ENCODE data around the gene RGS12. TPM values are rescaled to one million over a fixed set of nuclear protein-coding genes. Genes with fewer than 3 reads are reported as not detected.

Gene RGS12
- polyA plus RNA-seq, 1 donor (not counting 4 experiments of a cell fraction or from before 2014, with no cell fraction given) = 34.0 TPM

DNA sequence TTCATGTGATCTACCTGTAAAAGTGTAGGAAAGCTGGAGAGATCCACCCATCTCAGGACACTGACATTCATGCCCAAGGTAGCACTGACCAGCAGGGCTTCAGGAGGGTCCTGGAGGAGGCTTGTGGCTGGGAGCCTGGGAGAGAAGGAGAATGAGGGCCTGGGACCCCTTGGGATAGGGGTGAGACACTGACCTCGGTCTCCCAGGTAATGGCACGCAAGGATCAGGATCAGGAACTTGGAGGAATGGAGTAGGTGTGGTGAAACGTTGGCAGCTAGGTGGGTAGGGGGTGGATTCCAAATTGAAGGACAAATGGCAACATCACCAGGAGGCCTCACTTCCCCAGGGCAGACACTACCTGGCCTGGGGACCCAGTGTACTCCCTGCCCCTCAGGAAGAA lies 12.4 kb upstream of the RGS12 start:
- DNase-seq (ENCODE audit: low read depth, low spot score) = no peak
- H3K27me3 ChIP-seq (ENCODE audit: control insufficient read depth, extremely low read depth, insufficient read depth, low read length) = peaks cover 2% of the 10 kb centered on the region
- H3K4me2 ChIP-seq (ENCODE audit: control insufficient read depth, extremely low read depth, insufficient read depth, low read depth, low read length) = no peak overlapping the region
- H3K9me1 ChIP-seq (ENCODE audit: control insufficient read depth, extremely low read depth, insufficient read depth, low read length) = no peaks in the 10 kb centered on the region
- no peaks in the 10 kb centered on the region for H4K20me1 ChIP-seq (ENCODE audit: control insufficient read depth, extremely low read depth, insufficient read depth, low read length)
- no peak overlapping the region for H3K9ac ChIP-seq (ENCODE audit: control insufficient read depth, extremely low read depth, insufficient read depth, low read length)
- no peak for FAIRE-seq
- H3K9me3 ChIP-seq (ENCODE audit: control insufficient read depth, low read depth, low read length) = peaks cover 1% of the 10 kb centered on the region
- H2AFZ ChIP-seq (ENCODE audit: control insufficient read depth, low read length) = no peak overlapping the region
- dilution Hi-C loops (cut with MboI; ENCODE audit: extremely low pct_ligation_motif_present, low sequenced_read_pairs) = no loop called here
- H3K4me3 ChIP-seq (ENCODE audit: control insufficient read depth in 2 of 3, extremely low read depth in 1 of 3, insufficient read depth in 2 of 3, low read depth in 1 of 3, low read length in 3 of 3) = no peak overlapping the region
- no peaks in the 10 kb centered on the region for H3K36me3 ChIP-seq (ENCODE audit: control insufficient read depth in 2 of 2, extremely low read depth in 1 of 2, insufficient read depth in 2 of 2, low read length in 2 of 2)
- TF ChIP-seq, protein P1, sequence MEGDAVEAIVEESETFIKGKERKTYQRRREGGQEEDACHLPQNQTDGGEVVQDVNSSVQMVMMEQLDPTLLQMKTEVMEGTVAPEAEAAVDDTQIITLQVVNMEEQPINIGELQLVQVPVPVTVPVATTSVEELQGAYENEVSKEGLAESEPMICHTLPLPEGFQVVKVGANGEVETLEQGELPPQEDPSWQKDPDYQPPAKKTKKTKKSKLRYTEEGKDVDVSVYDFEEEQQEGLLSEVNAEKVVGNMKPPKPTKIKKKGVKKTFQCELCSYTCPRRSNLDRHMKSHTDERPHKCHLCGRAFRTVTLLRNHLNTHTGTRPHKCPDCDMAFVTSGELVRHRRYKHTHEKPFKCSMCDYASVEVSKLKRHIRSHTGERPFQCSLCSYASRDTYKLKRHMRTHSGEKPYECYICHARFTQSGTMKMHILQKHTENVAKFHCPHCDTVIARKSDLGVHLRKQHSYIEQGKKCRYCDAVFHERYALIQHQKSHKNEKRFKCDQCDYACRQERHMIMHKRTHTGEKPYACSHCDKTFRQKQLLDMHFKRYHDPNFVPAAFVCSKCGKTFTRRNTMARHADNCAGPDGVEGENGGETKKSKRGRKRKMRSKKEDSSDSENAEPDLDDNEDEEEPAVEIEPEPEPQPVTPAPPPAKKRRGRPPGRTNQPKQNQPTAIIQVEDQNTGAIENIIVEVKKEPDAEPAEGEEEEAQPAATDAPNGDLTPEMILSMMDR (optimal IDR thresholded peaks at IDR 0.05 in 1 of 3, IDR thresholded peaks at IDR 0.05 in 1 of 3, conservative IDR thresholded peaks at IDR 0.05 in 1 of 3; ENCODE audit: extremely low read depth in 1 of 3, insufficient read depth in 2 of 3, low read length in 3 of 3) = no peak
- no peak for TF ChIP-seq EZH2 (IDR thresholded peaks at IDR 0.05; ENCODE audit: low read length)
- no peak overlapping the region for H3K27ac ChIP-seq (ENCODE audit: control insufficient read depth, insufficient read depth, low read length)
- H3K4me1 ChIP-seq (ENCODE audit: control insufficient read depth, extremely low read depth, insufficient read depth, low read length) = peaks cover 3% of the 10 kb centered on the region
- no peaks in the 10 kb centered on the region for H3K79me2 ChIP-seq (ENCODE audit: control insufficient read depth, insufficient read depth, low read length)

DNA sequence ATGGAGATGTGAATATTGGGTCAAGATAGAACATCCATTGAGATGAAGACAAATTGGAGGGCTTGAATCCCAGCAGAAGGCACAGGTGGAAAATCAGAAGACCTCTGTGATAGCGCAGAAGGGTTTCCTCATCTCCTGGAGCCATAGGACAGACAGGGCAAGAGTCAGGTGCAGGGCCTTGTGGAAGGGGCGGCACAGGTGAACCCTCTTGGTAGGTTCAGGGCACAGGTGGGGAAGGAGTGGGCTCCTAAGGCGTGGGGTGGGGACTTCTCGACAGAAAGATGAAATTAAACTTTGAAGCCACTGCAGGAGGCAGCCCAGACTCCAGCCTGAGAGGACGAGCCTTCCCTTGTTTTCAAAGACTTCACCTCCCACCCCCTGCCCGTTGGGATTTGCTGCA lies 9.3 kb upstream of the RGS12 start:
- H4K20me1 ChIP-seq (ENCODE audit: control insufficient read depth, extremely low read depth, insufficient read depth, low read length) = no peaks in the 10 kb centered on the region
- no peak overlapping the region for H2AFZ ChIP-seq (ENCODE audit: control insufficient read depth, low read length)
- no peak overlapping the region for H3K4me2 ChIP-seq (ENCODE audit: control insufficient read depth, extremely low read depth, insufficient read depth, low read depth, low read length)
- FAIRE-seq (no peak), DNase-seq (ENCODE audit: low read depth, low spot score) (no peak)
- H3K27ac ChIP-seq (ENCODE audit: control insufficient read depth, insufficient read depth, low read length) = no peak overlapping the region
- no peak overlapping the region for H3K4me3 ChIP-seq (ENCODE audit: control insufficient read depth in 2 of 3, extremely low read depth in 1 of 3, insufficient read depth in 2 of 3, low read depth in 1 of 3, low read length in 3 of 3)
- peaks cover 26% of the 10 kb centered on the region for H3K27me3 ChIP-seq (ENCODE audit: control insufficient read depth, extremely low read depth, insufficient read depth, low read length)
- dilution Hi-C loops (cut with MboI; ENCODE audit: extremely low pct_ligation_motif_present, low sequenced_read_pairs) = no loop called here
- no peaks in the 10 kb centered on the region for H3K9me1 ChIP-seq (ENCODE audit: control insufficient read depth, extremely low read depth, insufficient read depth, low read length)
- TF ChIP-seq, protein P1 (optimal IDR thresholded peaks at IDR 0.05 in 1 of 3, IDR thresholded peaks at IDR 0.05 in 1 of 3, conservative IDR thresholded peaks at IDR 0.05 in 1 of 3; ENCODE audit: extremely low read depth in 1 of 3, insufficient read depth in 2 of 3, low read length in 3 of 3) = no peak
- no peak for TF ChIP-seq EZH2 (IDR thresholded peaks at IDR 0.05; ENCODE audit: low read length)
- H3K9ac ChIP-seq (ENCODE audit: control insufficient read depth, extremely low read depth, insufficient read depth, low read length) = no peak overlapping the region
- H3K9me3 ChIP-seq (ENCODE audit: control insufficient read depth, low read depth, low read length) = peaks cover 1% of the 10 kb centered on the region
- H3K4me1 ChIP-seq (ENCODE audit: control insufficient read depth, extremely low read depth, insufficient read depth, low read length) = peaks cover 9% of the 10 kb centered on the region
- H3K36me3 ChIP-seq (ENCODE audit: control insufficient read depth in 2 of 2, extremely low read depth in 1 of 2, insufficient read depth in 2 of 2, low read length in 2 of 2) = no peaks in the 10 kb centered on the region
- H3K79me2 ChIP-seq (ENCODE audit: control insufficient read depth, insufficient read depth, low read length) = no peaks in the 10 kb centered on the region

All from keratinocyte (primary cell).